Activated naive CD4-positive, alpha-beta T cell treated with anti-CD3 and anti-CD28 coated beads, Interleukin-2, amount 50 U/mL, for 16 hours (primary cell): ENCODE data around the gene COPZ1.

Experiments
- DNase-seq: peaks from one replicate; pipeline ENCODE4 v3.0.0-alpha.2; 2020

COPZ1 gene

GRCh38 chr12:54398995-54399793 is 74.3 kb downstream of the COPZ1 start:
- peak; percentile 86 for DNase-seq

GRCh38 chr12:54401119-54401518 is 76.2 kb downstream of the COPZ1 start:
- DNase-seq, result no peak
